Measurements from ENCODE around the gene ALG12. TPM values are rescaled to one million over a fixed set of nuclear protein-coding genes. Genes with fewer than 3 reads are reported as not detected.

The ALG12 gene
- total RNA-seq, 1 donor from 2014 or later: 23.2 TPM

GRCh38 chr22:49871482-49871881, 46.8 kb downstream of the ALG12 start:
- peaks cover 3% of the 10 kb centered on the region for H3K9me3 Mint-ChIP-seq (ENCODE audit: unreplicated experiment)
- TF ChIP-seq CTCF (IDR thresholded peaks at IDR 0.05; ENCODE audit: unreplicated experiment): no peak
- peaks cover 25% of the 10 kb centered on the region for H3K36me3 Mint-ChIP-seq (ENCODE audit: low read depth, unreplicated experiment)
- no peaks in the 10 kb centered on the region for H3K4me1 Mint-ChIP-seq (ENCODE audit: unreplicated experiment)
- H3K27ac Mint-ChIP-seq (ENCODE audit: unreplicated experiment): no peak overlapping the region
- no peak overlapping the region for H3K4me3 Mint-ChIP-seq (ENCODE audit: unreplicated experiment)
- H3K27me3 Mint-ChIP-seq (ENCODE audit: unreplicated experiment): peaks cover 1% of the 10 kb centered on the region
- DNase-seq (ENCODE audit: low spot score): no peak

GRCh38 chr22:49869845-49870712, 48.2 kb downstream of the ALG12 start:
- no peak for TF ChIP-seq CTCF (IDR thresholded peaks at IDR 0.05; ENCODE audit: unreplicated experiment)
- peaks cover 8% of the 10 kb centered on the region for H3K9me3 Mint-ChIP-seq (ENCODE audit: unreplicated experiment)
- peaks cover 1% of the 10 kb centered on the region for H3K27me3 Mint-ChIP-seq (ENCODE audit: unreplicated experiment)
- H3K4me3 Mint-ChIP-seq (ENCODE audit: unreplicated experiment): peak overlapping the region; percentile 56
- no peak overlapping the region for H3K27ac Mint-ChIP-seq (ENCODE audit: unreplicated experiment)
- DNase-seq (ENCODE audit: low spot score): no peak
- no peaks in the 10 kb centered on the region for H3K4me1 Mint-ChIP-seq (ENCODE audit: unreplicated experiment)
- H3K36me3 Mint-ChIP-seq (ENCODE audit: low read depth, unreplicated experiment): peaks cover 35% of the 10 kb centered on the region

GRCh38 chr22:49869086-49869830, 49.0 kb downstream of the ALG12 start:
- no peak for TF ChIP-seq CTCF (IDR thresholded peaks at IDR 0.05; ENCODE audit: unreplicated experiment)
- H3K4me1 Mint-ChIP-seq (ENCODE audit: unreplicated experiment): no peaks in the 10 kb centered on the region
- peaks cover 8% of the 10 kb centered on the region for H3K9me3 Mint-ChIP-seq (ENCODE audit: unreplicated experiment)
- DNase-seq (ENCODE audit: low spot score): no peak
- H3K4me3 Mint-ChIP-seq (ENCODE audit: unreplicated experiment): peak overlapping the region; percentile 2
- peaks cover 37% of the 10 kb centered on the region for H3K36me3 Mint-ChIP-seq (ENCODE audit: low read depth, unreplicated experiment)
- H3K27me3 Mint-ChIP-seq (ENCODE audit: unreplicated experiment): peaks cover 1% of the 10 kb centered on the region
- no peak overlapping the region for H3K27ac Mint-ChIP-seq (ENCODE audit: unreplicated experiment)

GRCh38 chr22:49867303-49868265, 50.7 kb downstream of the ALG12 start:
- Mint-ChIP-seq H3K4me1 (ENCODE audit: unreplicated experiment) (no peaks in the 10 kb centered on the region), H3K27me3 (ENCODE audit: unreplicated experiment) (peaks cover 1% of the 10 kb centered on the region), H3K36me3 (ENCODE audit: low read depth, unreplicated experiment) (peaks cover 39% of the 10 kb centered on the region), H3K4me3 (ENCODE audit: unreplicated experiment) (no peak overlapping the region), H3K9me3 (ENCODE audit: unreplicated experiment) (peaks cover 8% of the 10 kb centered on the region), H3K27ac (ENCODE audit: unreplicated experiment) (no peak overlapping the region)
- TF ChIP-seq CTCF (IDR thresholded peaks at IDR 0.05; ENCODE audit: unreplicated experiment): no peak
- DNase-seq (ENCODE audit: low spot score): no peak
